Transverse colon (tissue), 4 donors: ENCODE results near the gene GLIS2. TPM values are rescaled to one million over a fixed set of nuclear protein-coding genes. Genes with fewer than 3 reads are reported as not detected.

Experiments used
- DNase-seq: peaks from one replicate; pipeline ENCODE4 v3.0.0-alpha.2; 2019
- H3K27ac ChIP-seq, 4 donors: fragments of 200-600 bp; sonication (generic); 2 replicates each; pipeline ENCODE4 v1.5.1; 2016 to 2018; ENCODE audit warnings: inconsistent platforms in 4 of 4
- H3K27me3 ChIP-seq: fragments of 200-600 bp; sonication (generic); 2 replicates; pipeline ENCODE4 v1.5.1; 2017; ENCODE audit warnings: inconsistent platforms
- H3K36me3 ChIP-seq, 4 donors: fragments of 200-600 bp; sonication (generic); 2 replicates each; pipeline ENCODE4 v1.5.1; 2017 to 2019; ENCODE audit warnings: inconsistent platforms in 4 of 4
- H3K4me1 ChIP-seq, 4 donors: fragments of 200-600 bp; sonication (generic); 2 replicates each; pipeline ENCODE4 v1.5.1; 2017 to 2020; ENCODE audit warnings: inconsistent platforms in 4 of 4
- H3K4me3 ChIP-seq, 4 donors: fragments of 200-600 bp; sonication (generic); 1 replicate in 1 of 4; 2 replicates in 3 of 4; pipeline versions ENCODE4 v1.5.1 to v1.6.1; 2017 to 2019; ENCODE audit warnings: inconsistent platforms in 4 of 4
- H3K9me3 ChIP-seq, 2 donors: fragments of 200-600 bp; sonication (generic); 2 replicates each; pipeline ENCODE4 v1.5.1; 2017 to 2019; ENCODE audit warnings: inconsistent platforms in 2 of 2
- EP300 ChIP-seq: sonication (generic); formaldehyde crosslinking; IDR thresholded peaks from one replicate; pipeline ENCODE4 v1.6.1; 2017; ENCODE audit warnings: antibody characterized with exemption, low read depth
- POLR2A ChIP-seq: fragments of 450-650 bp; IDR thresholded peaks from one replicate; pipeline ENCODE4 v1.6.1; 2016; ENCODE audit warnings: antibody characterized with exemption, mild to moderate bottlenecking, moderate library complexity
- POLR2AphosphoS5 ChIP-seq, 3 donors: sonication (generic); formaldehyde crosslinking; IDR thresholded peaks; one replicate each; pipeline ENCODE4 v1.6.1; 2016; ENCODE audit warnings: antibody characterized with exemption in 3 of 3
- WGBS, 2 donors: methylation state at CpG; one replicate each; pipeline ENCODE4 v1.1.5; 2018; ENCODE audit warnings: low coverage in 1 of 2; 5-methylcytosine and 5-hydroxymethylcytosine counted together
- in situ Hi-C, 4 donors: fragments of 200-750 bp; cut with MboI; loops; one replicate each; pipeline versions ENCODE4 v1.15.0 to v1.15.1; 2017; ENCODE audit warnings: low sequenced_read_pairs in 3 of 4, low pct_ligation_motif_present in 1 of 4, low pct_unique_long_range_greater_than_20kb in 1 of 4
- intact Hi-C: fragments of 100-400 bp; cut with DNase I; formaldehyde crosslinking; loops from one replicate; pipeline ENCODE4 v1.15.1; 2023; ENCODE audit warnings: low total_unique reads
- total RNA-seq, 4 donors: library from RNA; depleted of rRNA; stranded (reverse); fragments of >200 nt; gene quantifications; one replicate each; pipeline ENCODE4 v1.1.0, GENCODE V29; 2016
- TF ChIP-seq, protein P1 (sequence below), 5 experiments: fragments of 200-600 bp in 3 of 5; fragments of 450-650 bp in 2 of 5; sonication (generic) in 3 of 5; IDR thresholded peaks; 1 replicate in 2 of 5; 2 replicates in 3 of 5; pipeline ENCODE4 v1.5.1; 2016 to 2017; ENCODE audit warnings: antibody characterized with exemption in 5 of 5, inconsistent platforms in 3 of 5, mild to moderate bottlenecking in 2 of 5, moderate library complexity in 1 of 5

Gene GLIS2
- total RNA-seq, 4 donors from 2014 or later = 0.68 to 5.0 (median 1.8) TPM

DNA sequence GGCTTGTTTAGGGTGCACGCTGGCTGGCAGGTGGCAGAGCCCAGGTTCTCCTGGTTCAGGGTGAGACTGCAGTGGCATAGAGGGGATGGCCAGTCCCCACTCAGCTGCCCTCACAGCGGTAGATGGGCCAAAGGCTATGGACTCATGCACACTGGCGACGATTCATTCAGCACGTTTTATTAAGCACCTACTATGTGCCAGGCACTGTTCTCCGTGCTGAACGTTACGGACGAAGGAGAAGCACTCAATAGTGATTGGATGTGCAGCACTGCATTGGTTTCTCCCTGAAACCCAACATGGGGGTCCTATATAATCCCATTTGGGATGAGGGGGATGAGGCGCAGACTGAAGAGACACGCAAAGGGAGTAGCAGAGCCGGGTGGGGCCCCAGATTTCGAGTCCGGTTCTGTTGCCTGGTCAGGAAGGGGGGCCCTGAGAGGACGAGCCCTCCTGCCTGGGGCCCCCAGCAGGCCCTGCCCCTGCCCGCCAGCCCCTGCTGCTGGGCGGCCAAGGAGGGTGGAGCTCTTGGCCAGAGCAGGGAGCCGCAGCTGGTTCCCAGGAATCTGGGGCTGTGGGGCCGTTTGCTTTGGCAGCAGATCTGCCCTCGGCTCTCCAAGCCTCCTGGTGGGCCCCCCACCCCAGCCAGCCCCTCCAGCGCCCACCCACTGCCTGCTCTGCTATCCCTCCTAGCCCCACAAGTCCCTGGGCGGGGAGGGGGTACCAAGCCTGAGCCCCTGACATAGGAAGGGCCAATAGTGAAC, 8.8 kb downstream of the GLIS2 start:
- 72% methylated on average over 22 of the region's 22 CpGs; no CpG with 5 or more reads in 1 of the 2 donors for WGBS, 2 donors
- Histone ChIP-seq H3K9me3 (no peaks in the 10 kb centered on the region), H3K4me3 (no peak overlapping the region), H3K4me1 (peaks cover 23 to 69% (median 57%) of the 10 kb centered on the region in 4 donors), H3K36me3 (no peaks in the 10 kb centered on the region), H3K27ac (peak overlapping the region; percentile 74 to 91 (median 77)), H3K27me3 (peaks cover 17% of the 10 kb centered on the region)
- intact Hi-C loops (no loop called here), in situ Hi-C loops (loop anchor here in 1 of 4 donors (25.0 kb wide), 1 partner anchor 137 kb away; no protein-coding TSS in a partner anchor)
- DNase-seq = no peak
- TF ChIP-seq POLR2AphosphoS5 (IDR thresholded peaks at IDR 0.05) (no peak), EP300 (no peak), POLR2A (no peak)
- TF ChIP-seq, protein P1, sequence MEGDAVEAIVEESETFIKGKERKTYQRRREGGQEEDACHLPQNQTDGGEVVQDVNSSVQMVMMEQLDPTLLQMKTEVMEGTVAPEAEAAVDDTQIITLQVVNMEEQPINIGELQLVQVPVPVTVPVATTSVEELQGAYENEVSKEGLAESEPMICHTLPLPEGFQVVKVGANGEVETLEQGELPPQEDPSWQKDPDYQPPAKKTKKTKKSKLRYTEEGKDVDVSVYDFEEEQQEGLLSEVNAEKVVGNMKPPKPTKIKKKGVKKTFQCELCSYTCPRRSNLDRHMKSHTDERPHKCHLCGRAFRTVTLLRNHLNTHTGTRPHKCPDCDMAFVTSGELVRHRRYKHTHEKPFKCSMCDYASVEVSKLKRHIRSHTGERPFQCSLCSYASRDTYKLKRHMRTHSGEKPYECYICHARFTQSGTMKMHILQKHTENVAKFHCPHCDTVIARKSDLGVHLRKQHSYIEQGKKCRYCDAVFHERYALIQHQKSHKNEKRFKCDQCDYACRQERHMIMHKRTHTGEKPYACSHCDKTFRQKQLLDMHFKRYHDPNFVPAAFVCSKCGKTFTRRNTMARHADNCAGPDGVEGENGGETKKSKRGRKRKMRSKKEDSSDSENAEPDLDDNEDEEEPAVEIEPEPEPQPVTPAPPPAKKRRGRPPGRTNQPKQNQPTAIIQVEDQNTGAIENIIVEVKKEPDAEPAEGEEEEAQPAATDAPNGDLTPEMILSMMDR (IDR thresholded peaks at IDR 0.05) = no peak

DNA sequence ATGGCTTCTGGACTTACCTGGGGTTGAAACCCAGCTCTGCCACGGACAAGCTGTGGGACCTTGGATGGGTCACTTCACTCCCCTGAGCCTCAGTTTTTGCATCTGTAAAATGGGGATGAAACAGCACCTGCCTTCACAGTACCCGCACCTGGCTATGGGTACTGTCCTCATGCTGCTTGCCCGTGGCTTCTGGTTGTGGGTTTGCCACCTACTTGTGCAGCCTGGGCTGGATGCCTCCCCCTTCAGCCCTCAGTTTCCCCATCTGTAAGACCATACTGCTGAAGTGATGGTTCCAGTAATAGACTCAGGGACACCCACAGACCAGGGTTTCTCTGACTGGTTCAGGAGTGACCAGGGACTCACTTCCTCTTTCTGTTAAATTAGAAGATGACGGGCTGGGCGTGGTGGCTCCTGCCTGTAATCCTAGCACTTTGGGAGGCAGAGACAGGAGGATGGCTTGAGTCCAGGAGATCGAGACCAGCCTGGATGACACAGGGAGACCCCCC, 9.4 kb downstream of the GLIS2 start:
- H3K27ac ChIP-seq = peak overlapping the region; percentile 74 to 91 (median 77)
- no peak overlapping the region for H3K4me3 ChIP-seq
- intact Hi-C loops (no loop called here), in situ Hi-C loops (loop anchor here in 1 of 4 donors (25.0 kb wide), 1 partner anchor 138 kb away; no protein-coding TSS in a partner anchor)
- TF ChIP-seq EP300 (no peak), POLR2A (no peak), POLR2AphosphoS5 (IDR thresholded peaks at IDR 0.05) (no peak)
- TF ChIP-seq, protein P1 (IDR thresholded peaks at IDR 0.05) = no peak
- peaks cover 17% of the 10 kb centered on the region for H3K27me3 ChIP-seq
- no peaks in the 10 kb centered on the region for H3K9me3 ChIP-seq
- WGBS, 2 donors = 68% methylated on average over 6 of the region's 6 CpGs; no CpG with 5 or more reads in 1 of the 2 donors
- H3K36me3 ChIP-seq = no peaks in the 10 kb centered on the region
- DNase-seq = no peak
- H3K4me1 ChIP-seq = peaks cover 20 to 66% (median 52%) of the 10 kb centered on the region in 4 donors

DNA sequence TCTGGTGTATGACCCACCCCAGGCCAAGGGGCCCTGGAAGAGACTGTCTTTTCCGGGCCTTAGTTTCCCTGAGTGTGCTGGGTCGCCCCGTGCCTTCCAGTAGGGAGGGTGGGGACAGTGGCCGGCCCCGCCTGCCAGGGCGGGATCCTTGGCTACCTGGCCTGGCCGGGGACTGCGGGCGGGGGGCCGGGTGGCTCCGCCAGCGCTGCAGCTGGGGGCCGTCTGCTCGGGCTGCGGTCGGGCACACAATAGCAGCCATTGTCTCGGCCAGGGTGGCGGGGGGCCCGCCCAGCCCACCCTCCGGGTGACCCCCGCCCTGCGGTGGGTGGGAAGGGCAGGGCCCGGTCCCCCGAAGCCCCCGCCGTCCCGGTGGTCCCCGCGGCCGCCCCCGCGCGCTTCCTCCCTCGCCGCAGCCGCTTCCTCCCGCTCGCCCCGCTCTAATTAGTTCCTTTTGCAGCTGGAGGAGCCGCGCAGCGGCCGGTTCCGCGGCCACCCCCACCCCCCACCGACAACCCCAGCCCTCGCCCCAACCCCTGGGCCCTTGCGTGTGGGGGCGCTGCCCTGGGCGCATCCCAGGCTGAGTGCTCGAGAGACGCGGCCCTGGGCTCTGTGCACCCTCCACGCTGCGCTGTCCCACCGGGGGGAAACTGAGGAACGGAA, 11.6 kb downstream of the GLIS2 start:
- intact Hi-C loops = loop anchor here (2.0 kb wide), 1 partner anchor 39 kb away; no protein-coding TSS in a partner anchor

More for the DNA sequence above, 11.6 kb downstream of the GLIS2 start:
- Histone ChIP-seq H3K4me1 (peaks cover 20 to 63% (median 44%) of the 10 kb centered on the region in 4 donors), H3K4me3 (peak overlapping the region; percentile 9 to 45 (median 25)), H3K36me3 (no peaks in the 10 kb centered on the region), H3K27me3 (peaks cover 18% of the 10 kb centered on the region), H3K27ac (peak overlapping the region; percentile 71 to 85 (median 79)), H3K9me3 (no peaks in the 10 kb centered on the region)
- 2% methylated on average over 11 of the region's 57 CpGs; no CpG with 5 or more reads in 1 of the 2 donors for WGBS, 2 donors
- TF ChIP-seq POLR2AphosphoS5 (IDR thresholded peaks at IDR 0.05) (no peak), POLR2A (no peak), EP300 (no peak)
- TF ChIP-seq, protein P1 (IDR thresholded peaks at IDR 0.05) = no peak
- in situ Hi-C loops = loop anchor here in 1 of 4 donors (25.0 kb wide), 1 partner anchor 140 kb away; no protein-coding TSS in a partner anchor
- no peak for DNase-seq
